HepG2 (cell line): ENCODE data around the gene DGCR6L. TPM values are rescaled to one million over a fixed set of nuclear protein-coding genes. Genes with fewer than 3 reads are reported as not detected.

Source experiments
- ADNP ChIP-seq: sonication (generic); formaldehyde crosslinking; IDR thresholded peaks from 2 replicates; pipeline ENCODE4 v1.4.0; 2020; ENCODE audit warnings: missing genetic modification reagents
- BCL6 ChIP-seq: IDR thresholded peaks from 2 replicates; pipeline ENCODE4 v1.6.1; 2016; ENCODE audit warnings: missing genetic modification reagents, missing compliant biosample characterization
- CBX5 ChIP-seq: sonication (generic); formaldehyde crosslinking; IDR thresholded peaks from 2 replicates; pipeline ENCODE4 v1.4.0; 2020; ENCODE audit warnings: missing genetic modification reagents, borderline replicate concordance
- CEBPB ChIP-seq: IDR thresholded peaks from 2 replicates; pipeline ENCODE4 v1.6.1; 2011; ENCODE audit warnings: low read depth, low read length, improper control_type of control experiment, borderline replicate concordance
- FIP1L1 ChIP-seq: fragments of 200-400 bp; formaldehyde crosslinking; IDR thresholded peaks from 2 replicates; pipeline ENCODE4 v1.6.1; 2018; ENCODE audit warnings: low read depth, mild to moderate bottlenecking, low read length, moderate library complexity, borderline replicate concordance; ENCODE audit not compliant: insufficient read depth
- FOXK1 ChIP-seq: sonication (generic); formaldehyde crosslinking; IDR thresholded peaks from 2 replicates; pipeline ENCODE4 v1.4.0; 2020; ENCODE audit warnings: low read depth, missing genetic modification reagents, borderline replicate concordance
- FOXM1 ChIP-seq: sonication (generic); formaldehyde crosslinking; IDR thresholded peaks from 2 replicates; pipeline ENCODE4 v1.5.0; 2020; ENCODE audit warnings: missing genetic modification reagents
- HOXD1 ChIP-seq: sonication (generic); formaldehyde crosslinking; IDR thresholded peaks from 2 replicates; pipeline ENCODE4 v1.5.0; 2020; ENCODE audit warnings: missing genetic modification reagents
- KMT2A ChIP-seq: sonication (generic); formaldehyde crosslinking; IDR thresholded peaks from 2 replicates; pipeline ENCODE4 v1.4.0; 2020; ENCODE audit warnings: missing genetic modification reagents
- LRRFIP1 ChIP-seq: sonication (generic); formaldehyde crosslinking; conservative IDR thresholded peaks from 2 replicates; pipeline ENCODE4 v1.4.0; 2020; ENCODE audit warnings: missing genetic modification reagents
- RORA ChIP-seq: sonication (generic); formaldehyde crosslinking; IDR thresholded peaks from 2 replicates; pipeline ENCODE4 v1.5.0; 2020; ENCODE audit warnings: mild to moderate bottlenecking, missing genetic modification reagents, moderate library complexity
- SP5 ChIP-seq: IDR thresholded peaks from 2 replicates; pipeline ENCODE4 v1.6.1; 2016; ENCODE audit warnings: low read depth, borderline replicate concordance
- ZFP36L1 ChIP-seq: sonication (generic); formaldehyde crosslinking; IDR thresholded peaks from 2 replicates; pipeline ENCODE4 v1.8.0; 2022; ENCODE audit warnings: mild to moderate bottlenecking, missing genetic modification reagents, moderate library complexity
- ZNF232 ChIP-seq: sonication (generic); formaldehyde crosslinking; IDR thresholded peaks from 2 replicates; pipeline ENCODE4 v1.4.0; 2020; ENCODE audit warnings: missing genetic modification reagents, borderline replicate concordance
- ZNF501 ChIP-seq: sonication (generic); formaldehyde crosslinking; IDR thresholded peaks from 2 replicates; pipeline ENCODE4 v1.5.1; 2020; ENCODE audit warnings: mild to moderate bottlenecking, moderate library complexity, missing genetic modification reagents
- ZNF543 ChIP-seq: sonication (generic); formaldehyde crosslinking; IDR thresholded peaks from 2 replicates; pipeline ENCODE4 v1.4.0; 2020; ENCODE audit warnings: mild to moderate bottlenecking, missing genetic modification reagents
- ZNF878 ChIP-seq: sonication (generic); formaldehyde crosslinking; IDR thresholded peaks from 2 replicates; pipeline ENCODE4 v1.8.1; 2023; ENCODE audit warnings: mild to moderate bottlenecking, missing genetic modification reagents, moderate library complexity
- polyA plus RNA-seq, 8 experiments: library from polyadenylated mRNA; depleted of rRNA in 3 of 8; stranded (reverse) in 7 of 8; unstranded in 1 of 8; fragments of >200 nt; fragmentation: Illumina TruSeq in 4 of 8; extraction: Trizol in 4 of 8; gene quantifications; 2 replicates each; pipeline versions ENCODE4 v1.2.1 to v1.2.3, GENCODE V29; 2011 to 2016; ENCODE audit warnings: low read depth in 4 of 8, missing spikeins in 1 of 8, mixed read lengths in 1 of 8; ENCODE audit not compliant: insufficient read depth in 1 of 8
- total RNA-seq, 5 experiments: library from RNA; depleted of rRNA; stranded (reverse); fragments of >200 nt; fragmentation: Illumina TruSeq; extraction: Trizol; gene quantifications; 2 replicates each; pipeline ENCODE4 v1.2.3, GENCODE V29; 2016; ENCODE audit warnings: low read depth in 1 of 5
- TF ChIP-seq, protein P1 (sequence below): sonication (generic); formaldehyde crosslinking; IDR thresholded peaks from 2 replicates; pipeline ENCODE4 v1.8.1; 2023; ENCODE audit warnings: mild to moderate bottlenecking, inconsistent platforms, moderate library complexity, missing genetic modification reagents, borderline replicate concordance
- TF ChIP-seq, protein P2 (sequence below): IDR thresholded peaks from 2 replicates; pipeline ENCODE4 v1.6.1; 2016; ENCODE audit warnings: missing compliant biosample characterization, missing genetic modification reagents, borderline replicate concordance
- TF ChIP-seq, protein P3 (sequence below), 2 experiments: sonication (generic) in 1 of 2; formaldehyde crosslinking in 1 of 2; IDR thresholded peaks; 2 replicates each; pipeline versions ENCODE4 v1.4.0 to v1.6.1; 2018 to 2020; ENCODE audit warnings: missing genetic modification reagents in 2 of 2, borderline replicate concordance in 1 of 2, low read depth in 1 of 2, mild to moderate bottlenecking in 1 of 2, missing biosample characterization in 1 of 2
- TF ChIP-seq, protein P4 (sequence below): IDR thresholded peaks from 2 replicates; pipeline ENCODE4 v1.6.1; 2016; ENCODE audit warnings: low read depth, borderline replicate concordance

DGCR6L gene
- total and polyA plus RNA-seq, 2 of the 13 experiments (the other 11 are each of a cell fraction or from before 2014, with no cell fraction given) = 17.5 to 35.3 TPM

- TF ChIP-seq FOXK1 = no peak
- TF ChIP-seq SP5 = peak; percentile 90
- no peak; the same call in 1 of the 2 replicates for TF ChIP-seq HOXD1 (CRISPR knock-in tag)
- no peak for TF ChIP-seq FIP1L1
- TF ChIP-seq LRRFIP1 (CRISPR knock-in tag) = no peak
- TF ChIP-seq, protein P1, sequence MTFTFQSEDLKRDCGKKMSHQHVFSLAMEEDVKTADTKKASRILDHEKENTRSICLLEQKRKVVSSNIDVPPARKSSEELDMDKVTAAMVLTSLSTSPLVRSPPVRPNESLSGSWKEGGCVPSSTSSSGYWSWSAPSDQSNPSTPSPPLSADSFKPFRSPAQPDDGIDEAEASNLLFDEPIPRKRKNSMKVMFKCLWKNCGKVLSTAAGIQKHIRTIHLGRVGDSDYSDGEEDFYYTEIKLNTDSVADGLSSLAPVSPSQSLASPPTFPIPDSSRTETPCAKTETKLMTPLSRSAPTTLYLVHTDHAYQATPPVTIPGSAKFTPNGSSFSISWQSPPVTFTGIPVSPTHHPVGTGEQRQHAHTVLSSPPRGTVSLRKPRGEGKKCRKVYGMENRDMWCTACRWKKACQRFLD = peak; percentile 41; the same call in 1 of the 2 replicates
- TF ChIP-seq CBX5 (CRISPR knock-in tag) = peak; percentile 62; the same call in 1 of the 2 replicates
- 0 out of 2 replicates have a peak, but pooled peaks have one; percentile 10 for TF ChIP-seq ZNF232
- TF ChIP-seq ZNF543 (CRISPR knock-in tag) = peak; percentile 80
- TF ChIP-seq, protein P2, sequence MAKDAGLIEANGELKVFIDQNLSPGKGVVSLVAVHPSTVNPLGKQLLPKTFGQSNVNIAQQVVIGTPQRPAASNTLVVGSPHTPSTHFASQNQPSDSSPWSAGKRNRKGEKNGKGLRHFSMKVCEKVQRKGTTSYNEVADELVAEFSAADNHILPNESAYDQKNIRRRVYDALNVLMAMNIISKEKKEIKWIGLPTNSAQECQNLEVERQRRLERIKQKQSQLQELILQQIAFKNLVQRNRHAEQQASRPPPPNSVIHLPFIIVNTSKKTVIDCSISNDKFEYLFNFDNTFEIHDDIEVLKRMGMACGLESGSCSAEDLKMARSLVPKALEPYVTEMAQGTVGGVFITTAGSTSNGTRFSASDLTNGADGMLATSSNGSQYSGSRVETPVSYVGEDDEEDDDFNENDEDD (CRISPR knock-in tag) = peak; percentile 68; the same call in 1 of the 2 replicates
- TF ChIP-seq KMT2A = no peak; the same call in 1 of the 2 replicates
- TF ChIP-seq ZNF501 = no peak; the same call in 1 of the 2 replicates
- no peak for TF ChIP-seq RORA (CRISPR knock-in tag)
- TF ChIP-seq BCL6 = no peak
- no peak for TF ChIP-seq CEBPB
- no peak for TF ChIP-seq ADNP
- TF ChIP-seq, protein P3, sequence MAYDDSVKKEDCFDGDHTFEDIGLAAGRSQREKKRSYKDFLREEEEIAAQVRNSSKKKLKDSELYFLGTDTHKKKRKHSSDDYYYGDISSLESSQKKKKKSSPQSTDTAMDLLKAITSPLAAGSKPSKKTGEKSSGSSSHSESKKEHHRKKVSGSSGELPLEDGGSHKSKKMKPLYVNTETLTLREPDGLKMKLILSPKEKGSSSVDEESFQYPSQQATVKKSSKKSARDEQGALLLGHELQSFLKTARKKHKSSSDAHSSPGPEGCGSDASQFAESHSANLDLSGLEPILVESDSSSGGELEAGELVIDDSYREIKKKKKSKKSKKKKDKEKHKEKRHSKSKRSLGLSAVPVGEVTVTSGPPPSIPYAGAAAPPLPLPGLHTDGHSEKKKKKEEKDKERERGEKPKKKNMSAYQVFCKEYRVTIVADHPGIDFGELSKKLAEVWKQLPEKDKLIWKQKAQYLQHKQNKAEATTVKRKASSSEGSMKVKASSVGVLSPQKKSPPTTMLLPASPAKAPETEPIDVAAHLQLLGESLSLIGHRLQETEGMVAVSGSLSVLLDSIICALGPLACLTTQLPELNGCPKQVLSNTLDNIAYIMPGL (CRISPR knock-in tag; IDR thresholded peaks at IDR 0.05; ENCODE audit: borderline replicate concordance in 1 of 2, low read depth in 1 of 2) = peak; percentile 26 to 81
- no peak for TF ChIP-seq FOXM1 (CRISPR knock-in tag)
- TF ChIP-seq, protein P4, sequence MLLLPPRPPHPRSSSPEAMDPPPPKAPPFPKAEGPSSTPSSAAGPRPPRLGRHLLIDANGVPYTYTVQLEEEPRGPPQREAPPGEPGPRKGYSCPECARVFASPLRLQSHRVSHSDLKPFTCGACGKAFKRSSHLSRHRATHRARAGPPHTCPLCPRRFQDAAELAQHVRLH = peak; percentile 61; the same call in 1 of the 2 replicates
- no peak for TF ChIP-seq ZFP36L1
- TF ChIP-seq ZNF878 (CRISPR knock-in tag) = no peak
Measured at GRCh38 chr22:20319745-20320658, at the start of gene DGCR6L (continued).
